Measurements from ENCODE around the gene SSBP4. TPM values are rescaled to one million over a fixed set of nuclear protein-coding genes. Genes with fewer than 3 reads are reported as not detected.
"Not testable (repeated sequence)": the region's sequence is repeated elsewhere in the genome, so short reads cannot be mapped to it uniquely, and the experiment has no call there.

Gene SSBP4
- total and polyA plus RNA-seq, 2 donors (not counting 1 experiment from before 2014, with no cell fraction given), result 37.0 to 64.2 TPM

DNA sequence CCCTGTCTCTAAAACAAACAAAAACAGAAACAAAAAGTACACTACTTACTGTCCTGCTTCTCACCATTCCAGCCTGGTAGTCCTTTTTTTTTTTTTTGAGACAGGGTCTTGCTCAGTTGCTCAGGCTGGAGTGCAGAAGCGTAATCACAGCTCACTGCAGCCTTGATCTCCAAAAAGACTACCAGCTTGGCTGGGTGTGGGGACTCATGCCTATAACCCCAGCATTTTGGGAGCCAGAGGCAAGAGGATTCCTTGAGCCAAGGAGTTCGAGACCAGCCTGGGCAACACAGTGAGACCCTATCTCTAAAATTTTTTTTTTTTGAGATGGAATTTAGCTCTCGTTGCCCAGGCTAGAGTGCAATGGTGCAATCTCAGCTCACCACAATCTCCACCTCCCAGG, 38.4 kb upstream of the SSBP4 start:
- WGBS (ENCODE audit: insufficient coverage), result no CpG with 5 or more reads among the region's 3 CpGs
- Mint-ChIP-seq H3K27ac (no peak overlapping the region), H3K4me3 (no peak overlapping the region), H3K4me1 (peaks cover 3% of the 10 kb centered on the region), H3K9me3 (ENCODE audit: insufficient read depth) (no peaks in the 10 kb centered on the region), H3K27me3 (peaks cover 25% of the 10 kb centered on the region)
- Histone ChIP-seq H3K4me3 (ENCODE audit: control extremely low read depth in 1 of 5, extremely low read depth in 1 of 5, insufficient read depth in 1 of 5, low read depth in 2 of 5, low read length in 4 of 5) (no peak overlapping the region), H3K9me3 (ENCODE audit: control extremely low read depth in 1 of 3, control insufficient read depth in 2 of 3, insufficient read depth in 1 of 3, low read length in 2 of 3) (peaks cover 0 to 3% (median 0%) of the 10 kb centered on the region in 3 donors), H3K27ac (ENCODE audit: low read length in 2 of 2) (no peak overlapping the region), H3K4me2 (replicated peaks; ENCODE audit: low read depth, low read length, poor library complexity, severe bottlenecking) (no peak overlapping the region), H2AFZ (ENCODE audit: insufficient read depth, low read depth, low read length, poor library complexity, severe bottlenecking) (no peak overlapping the region), H3K36me3 (replicated peaks in 1 of 2; ENCODE audit: control extremely low read depth in 1 of 2, control insufficient read depth in 1 of 2, extremely low read depth in 1 of 2, insufficient read depth in 2 of 2, low read length in 1 of 2) (no peaks in the 10 kb centered on the region), H4K20me1 (ENCODE audit: control insufficient read depth, insufficient read depth, low read length, poor library complexity, severe bottlenecking) (no peaks in the 10 kb centered on the region), H3K79me2 (ENCODE audit: control insufficient read depth, insufficient read depth, low read length) (no peaks in the 10 kb centered on the region), H3K27me3 (replicated peaks in 1 of 4; ENCODE audit: control extremely low read depth in 1 of 4, control insufficient read depth in 3 of 4, insufficient read depth in 4 of 4, low read length in 3 of 4) (peaks cover 0 to 51% (median 19%) of the 10 kb centered on the region in 4 experiments), H3K4me1 (ENCODE audit: control insufficient read depth in 2 of 2, insufficient read depth in 2 of 2, low read length in 2 of 2) (peaks cover 0 to 4% of the 10 kb centered on the region in 2 donors), H3K9ac (ENCODE audit: low read length) (no peak overlapping the region)
- CTCF ChIA-PET, result interaction anchor here (1.2 to 1.7 kb wide), 2 partner anchors 8 to 30 kb away, joined by 4 to 8 read pairs; no protein-coding TSS in a partner anchor
- ATAC-seq (ENCODE audit: low read depth) (no peak), DNase-seq (no peak)
- TF ChIP-seq EZH2 (IDR thresholded peaks at IDR 0.05; ENCODE audit: borderline replicate concordance, insufficient read depth, low read depth, low read length, poor library complexity, severe bottlenecking) (no peak), CTCF (IDR thresholded peaks at IDR 0.05) (no peak)
- intact Hi-C loops (cut with micrococcal nuclease), result no loop called here
- POLR2A ChIA-PET, result interaction anchor here (0.6 kb wide), 1 partner anchor 11 kb away, joined by 3 read pairs; no protein-coding TSS in a partner anchor

DNA sequence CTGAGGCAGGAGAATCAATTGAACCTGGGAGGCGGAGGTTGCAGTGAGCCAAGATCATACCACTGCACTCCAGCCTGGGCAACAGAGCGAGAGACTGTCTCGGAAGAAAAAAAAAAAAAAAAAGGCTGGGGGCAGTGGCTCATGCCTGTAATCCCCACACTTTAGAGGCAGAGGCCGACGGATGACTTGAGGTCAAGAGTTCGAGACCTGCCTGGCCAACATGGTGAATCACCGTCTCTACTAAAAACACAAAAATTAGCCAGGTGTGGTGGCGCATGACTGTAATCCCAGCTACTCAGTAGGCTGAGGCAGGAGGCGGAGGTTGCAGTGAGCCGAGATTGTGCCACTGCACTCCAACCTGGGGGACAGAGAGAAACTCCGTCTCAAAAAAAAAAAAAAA, 35.6 kb upstream of the SSBP4 start:
- H3K36me3 ChIP-seq (replicated peaks in 1 of 2; ENCODE audit: control extremely low read depth in 1 of 2, control insufficient read depth in 1 of 2, extremely low read depth in 1 of 2, insufficient read depth in 2 of 2, low read length in 1 of 2); H3K4me3 ChIP-seq (ENCODE audit: control extremely low read depth in 1 of 5, extremely low read depth in 1 of 5, insufficient read depth in 1 of 5, low read depth in 2 of 5, low read length in 4 of 5); H4K20me1 ChIP-seq (ENCODE audit: control insufficient read depth, insufficient read depth, low read length, poor library complexity, severe bottlenecking); H2AFZ ChIP-seq (ENCODE audit: insufficient read depth, low read depth, low read length, poor library complexity, severe bottlenecking); H3K79me2 ChIP-seq (ENCODE audit: control insufficient read depth, insufficient read depth, low read length); H3K9me3 Mint-ChIP-seq (ENCODE audit: insufficient read depth); H3K27ac ChIP-seq (ENCODE audit: low read length in 2 of 2); intact Hi-C loops (cut with micrococcal nuclease); ATAC-seq (ENCODE audit: low read depth); H3K4me2 ChIP-seq (replicated peaks; ENCODE audit: low read depth, low read length, poor library complexity, severe bottlenecking); H3K9ac ChIP-seq (ENCODE audit: low read length); H3K27ac Mint-ChIP-seq; H3K4me3 Mint-ChIP-seq; H3K9me3 ChIP-seq (ENCODE audit: control extremely low read depth in 1 of 3, control insufficient read depth in 2 of 3, insufficient read depth in 1 of 3, low read length in 2 of 3); DNase-seq: not testable (repeated sequence)
- ChIA-PET POLR2A (interaction anchor here (0.7 kb wide), 1 partner anchor 420 kb away, joined by 5 read pairs; no protein-coding TSS in a partner anchor), CTCF (interaction anchor here (10.6 kb wide), 1 partner anchor 30 kb away, joined by 196 read pairs; no protein-coding TSS in a partner anchor)
- Mint-ChIP-seq H3K4me1 (peaks cover 16% of the 10 kb centered on the region), H3K27me3 (peaks cover 20% of the 10 kb centered on the region)
- WGBS (ENCODE audit: insufficient coverage), result 89% methylated on average over 7 of the region's 11 CpGs
- Histone ChIP-seq H3K4me1 (ENCODE audit: control insufficient read depth in 2 of 2, insufficient read depth in 2 of 2, low read length in 2 of 2) (peaks cover 18 to 19% of the 10 kb centered on the region in 2 donors), H3K27me3 (replicated peaks in 1 of 4; ENCODE audit: control extremely low read depth in 1 of 4, control insufficient read depth in 3 of 4, insufficient read depth in 4 of 4, low read length in 3 of 4) (peaks cover 0 to 61% (median 24%) of the 10 kb centered on the region in 4 experiments)
